Body of pancreas (tissue), 4 donors: ENCODE measurements around the gene LST1.

Experiments used
- CTCF ChIP-seq, 7 experiments: fragments of 450-650 bp in 4 of 7; fragments of 200-600 bp in 3 of 7; sonication (generic) in 3 of 7; IDR thresholded peaks; one replicate each; pipeline ENCODE4 v1.5.1; 2016 to 2019; ENCODE audit warnings: antibody characterized with exemption in 7 of 7
- POLR2A ChIP-seq, 3 donors: fragments of 450-650 bp; IDR thresholded peaks; one replicate each; pipeline ENCODE4 v1.6.1; 2016; ENCODE audit warnings: antibody characterized with exemption in 3 of 3, mild to moderate bottlenecking in 2 of 3

GRCh38 chr6:31541059-31541657 lies 44.9 kb upstream of the LST1 start:
- TF ChIP-seq CTCF (IDR thresholded peaks at IDR 0.05) (no peak), POLR2A (IDR thresholded peaks at IDR 0.05) (no peak)
